ENCODE data around the gene C2CD5.

GRCh38 chr12:22480016-22480415, 64.3 kb downstream of the C2CD5 start:
- TF ChIP-seq, protein P1, sequence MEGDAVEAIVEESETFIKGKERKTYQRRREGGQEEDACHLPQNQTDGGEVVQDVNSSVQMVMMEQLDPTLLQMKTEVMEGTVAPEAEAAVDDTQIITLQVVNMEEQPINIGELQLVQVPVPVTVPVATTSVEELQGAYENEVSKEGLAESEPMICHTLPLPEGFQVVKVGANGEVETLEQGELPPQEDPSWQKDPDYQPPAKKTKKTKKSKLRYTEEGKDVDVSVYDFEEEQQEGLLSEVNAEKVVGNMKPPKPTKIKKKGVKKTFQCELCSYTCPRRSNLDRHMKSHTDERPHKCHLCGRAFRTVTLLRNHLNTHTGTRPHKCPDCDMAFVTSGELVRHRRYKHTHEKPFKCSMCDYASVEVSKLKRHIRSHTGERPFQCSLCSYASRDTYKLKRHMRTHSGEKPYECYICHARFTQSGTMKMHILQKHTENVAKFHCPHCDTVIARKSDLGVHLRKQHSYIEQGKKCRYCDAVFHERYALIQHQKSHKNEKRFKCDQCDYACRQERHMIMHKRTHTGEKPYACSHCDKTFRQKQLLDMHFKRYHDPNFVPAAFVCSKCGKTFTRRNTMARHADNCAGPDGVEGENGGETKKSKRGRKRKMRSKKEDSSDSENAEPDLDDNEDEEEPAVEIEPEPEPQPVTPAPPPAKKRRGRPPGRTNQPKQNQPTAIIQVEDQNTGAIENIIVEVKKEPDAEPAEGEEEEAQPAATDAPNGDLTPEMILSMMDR (IDR thresholded peaks at IDR 0.05): no peak
- TF ChIP-seq EP300 (IDR thresholded peaks at IDR 0.05): no peak
